Vagina (tissue), 2 donors: ENCODE data around the gene DEPP1.

Source experiments
- CTCF ChIP-seq, 3 experiments: fragments of 450-650 bp in 2 of 3; fragments of 200-600 bp in 1 of 3; sonication (generic) in 1 of 3; IDR thresholded peaks; one replicate each; pipeline ENCODE4 v1.5.1; 2017 to 2019; ENCODE audit warnings: antibody characterized with exemption in 3 of 3, mild to moderate bottlenecking in 2 of 3, moderate library complexity in 2 of 3
- POLR2A ChIP-seq, 2 donors: fragments of 450-650 bp; IDR thresholded peaks; one replicate each; pipeline ENCODE4 v1.6.1; 2017; ENCODE audit warnings: antibody characterized with exemption in 2 of 2, mild to moderate bottlenecking in 2 of 2, moderate library complexity in 2 of 2
- POLR2AphosphoS5 ChIP-seq, 2 donors: sonication (generic); formaldehyde crosslinking; IDR thresholded peaks; one replicate each; pipeline ENCODE4 v1.9.0; 2017; ENCODE audit warnings: antibody characterized with exemption in 2 of 2, mild to moderate bottlenecking in 2 of 2, low read depth in 1 of 2; ENCODE audit not compliant: insufficient read depth in 1 of 2

GRCh38 chr10:44927352-44927751, 51.3 kb downstream of the DEPP1 start:
- TF ChIP-seq CTCF (IDR thresholded peaks at IDR 0.05) (no peak), POLR2A (IDR thresholded peaks at IDR 0.05) (no peak), POLR2AphosphoS5 (IDR thresholded peaks at IDR 0.05; ENCODE audit: insufficient read depth in 1 of 2, low read depth in 1 of 2) (no peak)
